ENCODE results near the gene ZNF445. TPM values are rescaled to one million over a fixed set of nuclear protein-coding genes. Genes with fewer than 3 reads are reported as not detected.

The ZNF445 gene
- total and polyA plus RNA-seq, 9 of the 15 experiments (the other 6 are each of a cell fraction or from before 2014, with no cell fraction given), result 1.2 to 26.9 (median 10.6) TPM

- no peak for TF ChIP-seq ZFP30 (CRISPR knock-in tag; IDR thresholded peaks at IDR 0.05; ENCODE audit: borderline replicate concordance)
- TF ChIP-seq ZBTB49 (CRISPR knock-in tag; IDR thresholded peaks at IDR 0.05; ENCODE audit: borderline replicate concordance), result no peak
- TF ChIP-seq ATF7 (IDR thresholded peaks at IDR 0.05), result no peak
- no peak for TF ChIP-seq ZNF511 (CRISPR knock-in tag; IDR thresholded peaks at IDR 0.05)
- peak; percentile 84 for TF ChIP-seq ZNF239 (CRISPR knock-in tag; IDR thresholded peaks at IDR 0.05)
- 0 out of 2 replicates have a peak, but pooled peaks have one; percentile 40 for TF ChIP-seq STAT5B (CRISPR knock-in tag; IDR thresholded peaks at IDR 0.05)
- TF ChIP-seq CBFA2T3 (IDR thresholded peaks at IDR 0.05), result no peak
- TF ChIP-seq ZBTB17 (CRISPR knock-in tag; IDR thresholded peaks at IDR 0.05), result peak; percentile 85
- TF ChIP-seq NFE2 (IDR thresholded peaks at IDR 0.05; ENCODE audit: low read depth), result no peak
- TF ChIP-seq SREBF2 (CRISPR knock-in tag; IDR thresholded peaks at IDR 0.05), result no peak
- TF ChIP-seq ZSCAN29 (IDR thresholded peaks at IDR 0.05), result no peak
- peak; percentile 93 for TF ChIP-seq DDX20 (tag; IDR thresholded peaks at IDR 0.05; ENCODE audit: low read depth)
- TF ChIP-seq SETDB1 (IDR thresholded peaks at IDR 0.05; ENCODE audit: low read length), result no peak
- TF ChIP-seq NFIX (CRISPR knock-in tag; IDR thresholded peaks at IDR 0.05; ENCODE audit: low read depth), result peak; percentile 47
- no peak for TF ChIP-seq HDAC3 (IDR thresholded peaks at IDR 0.05; ENCODE audit: borderline replicate concordance, partially characterized antibody)
- TF ChIP-seq ZNF655 (CRISPR knock-in tag; IDR thresholded peaks at IDR 0.05), result no peak
- TF ChIP-seq TSHZ1 (CRISPR knock-in tag; IDR thresholded peaks at IDR 0.05), result peak; percentile 84
- no peak for TF ChIP-seq ZNF830 (CRISPR knock-in tag; IDR thresholded peaks at IDR 0.05)
- TF ChIP-seq ZZZ3 (IDR thresholded peaks at IDR 0.05), result no peak
- no peak for TF ChIP-seq MYC (IDR thresholded peaks at IDR 0.05; ENCODE audit: low read depth, low read length)
- TF ChIP-seq MYC (CRISPR knock-in tag; IDR thresholded peaks at IDR 0.05; ENCODE audit: borderline replicate concordance, low read depth), result peak; percentile 54; the same call in 1 of the 2 replicates
- TF ChIP-seq E2F5 (CRISPR knock-in tag; IDR thresholded peaks at IDR 0.05), result no peak
Observed at GRCh38 chr3:44437800-44438199, 39.7 kb downstream of the ZNF445 start (continued).

Data from K562 (cell line).